D341Med (cell line): ENCODE data around the gene CDC42EP1.

ENCODE experiments used
- DNase-seq: peaks from one replicate; pipeline ENCODE4 v3.0.0; 2012; ENCODE audit warnings: low spot score

The CDC42EP1 gene

DNA sequence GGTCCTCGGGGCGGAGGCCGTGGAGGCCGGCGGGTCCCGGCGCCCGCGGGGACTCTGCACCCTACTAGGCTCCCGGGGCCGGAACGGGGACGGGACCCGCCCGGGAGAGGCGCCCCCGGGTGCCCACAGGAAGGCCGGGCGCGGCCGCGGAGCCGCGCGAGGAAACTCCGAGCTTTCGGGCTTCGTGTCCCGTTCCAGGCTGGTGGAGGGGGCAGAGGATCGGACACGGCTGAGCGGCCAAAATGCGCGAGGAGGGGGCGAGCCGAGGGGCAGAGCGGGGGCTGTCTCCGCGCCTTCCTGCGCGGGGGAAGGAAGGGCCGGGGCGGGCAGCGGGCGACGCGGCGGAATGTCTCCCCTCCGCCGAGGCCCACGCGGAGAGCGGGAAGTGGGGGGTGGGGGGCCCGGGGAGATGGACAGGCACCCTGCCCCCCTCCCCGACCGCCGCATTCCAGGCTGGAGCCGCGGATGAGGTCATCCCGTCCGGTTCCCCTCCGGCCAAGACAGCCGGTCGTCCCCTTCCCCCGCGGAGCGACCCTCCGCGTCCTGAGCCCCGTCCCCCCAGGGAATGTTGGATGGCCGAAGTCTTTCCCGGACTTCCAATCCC lies 430 bp downstream of the CDC42EP1 start:
- no peak for DNase-seq

- DNase-seq, result peak; percentile 84
Observed at GRCh38 chr22:37561212-37562048, 1.1 kb downstream of the CDC42EP1 start.

- no peak for DNase-seq
Observed at GRCh38 chr22:37562049-37562875, 2.0 kb downstream of the CDC42EP1 start.

- no peak for DNase-seq
Observed at GRCh38 chr22:37563153-37564081, 3.1 kb downstream of the CDC42EP1 start.

DNA sequence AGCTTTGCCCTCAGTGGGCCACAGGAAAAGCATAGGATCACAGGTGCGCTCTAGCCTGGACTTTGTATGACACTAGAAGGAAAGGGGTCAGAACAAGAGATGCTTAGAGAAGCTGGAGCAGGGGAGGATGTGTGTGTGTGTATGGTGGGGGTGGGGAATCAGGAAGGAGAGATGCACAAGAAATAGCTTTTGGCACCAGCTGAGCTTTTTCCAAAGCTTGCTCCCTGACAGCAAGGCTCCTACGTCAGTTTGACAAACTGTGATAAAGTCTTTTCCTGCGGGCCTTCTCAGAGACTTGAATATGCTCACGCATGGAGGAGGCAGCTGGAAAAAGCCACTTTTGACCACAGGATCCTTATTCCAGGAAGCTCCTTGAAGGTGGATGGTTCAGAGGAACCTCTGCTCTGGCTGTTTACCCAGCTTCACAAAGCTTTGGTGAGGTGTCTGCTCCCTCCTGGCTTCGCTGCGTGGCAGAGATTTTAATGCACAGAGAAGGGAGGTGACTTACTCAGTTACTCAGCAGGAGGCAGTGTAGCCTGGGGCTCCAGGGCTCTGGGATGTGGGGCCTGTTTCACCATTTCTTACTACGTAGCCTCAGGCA lies 3.9 kb downstream of the CDC42EP1 start:
- no peak for DNase-seq

GRCh38 chr22:37565830-37566229 lies 5.5 kb downstream of the CDC42EP1 start:
- no peak for DNase-seq

DNA sequence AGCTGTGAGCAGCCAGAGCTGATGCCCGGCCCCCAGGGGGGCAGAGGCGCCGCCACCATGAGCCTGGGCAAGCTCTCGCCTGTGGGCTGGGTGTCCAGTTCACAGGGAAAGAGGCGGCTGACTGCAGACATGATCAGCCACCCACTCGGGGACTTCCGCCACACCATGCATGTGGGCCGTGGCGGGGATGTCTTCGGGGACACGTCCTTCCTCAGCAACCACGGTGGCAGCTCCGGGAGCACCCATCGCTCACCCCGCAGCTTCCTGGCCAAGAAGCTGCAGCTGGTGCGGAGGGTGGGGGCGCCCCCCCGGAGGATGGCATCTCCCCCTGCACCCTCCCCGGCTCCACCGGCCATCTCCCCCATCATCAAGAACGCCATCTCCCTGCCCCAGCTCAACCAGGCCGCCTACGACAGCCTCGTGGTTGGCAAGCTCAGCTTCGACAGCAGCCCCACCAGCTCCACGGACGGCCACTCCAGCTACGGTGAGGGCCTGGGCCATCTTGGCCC lies 6.1 kb downstream of the CDC42EP1 start:
- no peak for DNase-seq

DNA sequence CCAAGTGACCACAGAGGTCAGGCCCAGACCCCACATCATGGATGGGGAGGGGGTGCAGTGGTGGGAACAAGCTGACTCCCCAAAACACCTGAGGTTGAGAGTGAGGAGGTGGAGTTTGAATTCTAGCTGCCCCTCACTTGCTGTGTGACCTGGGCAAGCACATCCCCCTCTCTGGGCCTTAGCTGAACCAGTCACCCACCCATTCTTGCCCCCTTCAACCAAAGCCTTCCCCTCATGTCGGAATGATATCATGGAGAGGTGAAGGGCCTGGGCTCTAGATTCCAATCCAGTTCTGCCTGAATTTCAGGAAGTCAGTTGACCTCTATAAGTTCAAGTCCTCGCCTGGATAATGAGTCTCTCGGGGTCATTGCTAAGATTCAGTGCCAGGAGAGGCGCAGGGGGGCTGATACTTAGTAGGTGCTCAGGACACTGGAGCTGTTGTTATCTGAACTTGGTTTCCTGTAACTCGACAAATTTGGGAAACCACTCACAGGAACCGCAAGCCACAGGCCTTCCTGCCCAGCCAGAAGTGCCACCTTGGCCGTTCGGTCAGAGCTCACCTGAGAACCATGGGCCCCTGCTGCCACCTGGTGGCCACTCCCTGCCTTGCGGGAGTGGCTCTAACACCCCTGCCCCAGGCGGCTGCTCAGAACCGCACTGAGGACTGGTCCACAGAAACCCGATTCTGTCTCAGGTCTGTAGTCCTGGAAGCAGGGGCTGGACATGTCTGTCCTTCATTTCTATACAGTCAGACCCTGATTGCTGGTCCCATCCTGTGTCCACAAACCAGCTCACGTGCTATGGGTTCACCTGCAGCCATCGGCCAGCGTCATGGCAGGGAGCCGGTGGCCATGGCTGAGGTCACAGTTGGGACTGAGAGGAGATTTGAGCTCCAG lies 6.9 kb downstream of the CDC42EP1 start:
- DNase-seq, result peak; percentile 89

- no peak for DNase-seq
Observed at GRCh38 chr22:37568012-37568411, 7.7 kb downstream of the CDC42EP1 start.

- DNase-seq, result no peak
Observed at GRCh38 chr22:37568448-37569008, 8.2 kb downstream of the CDC42EP1 start.

- DNase-seq, result no peak
Observed at GRCh38 chr22:37569009-37569920, 9.0 kb downstream of the CDC42EP1 start.

- no peak for DNase-seq
Observed at GRCh38 chr22:37569921-37570660, 9.8 kb downstream of the CDC42EP1 start.

GRCh38 chr22:37570661-37570976 lies 10.3 kb downstream of the CDC42EP1 start:
- no peak for DNase-seq

- DNase-seq, result no peak
Observed at GRCh38 chr22:37571258-37571991, 11.1 kb downstream of the CDC42EP1 start.

DNA sequence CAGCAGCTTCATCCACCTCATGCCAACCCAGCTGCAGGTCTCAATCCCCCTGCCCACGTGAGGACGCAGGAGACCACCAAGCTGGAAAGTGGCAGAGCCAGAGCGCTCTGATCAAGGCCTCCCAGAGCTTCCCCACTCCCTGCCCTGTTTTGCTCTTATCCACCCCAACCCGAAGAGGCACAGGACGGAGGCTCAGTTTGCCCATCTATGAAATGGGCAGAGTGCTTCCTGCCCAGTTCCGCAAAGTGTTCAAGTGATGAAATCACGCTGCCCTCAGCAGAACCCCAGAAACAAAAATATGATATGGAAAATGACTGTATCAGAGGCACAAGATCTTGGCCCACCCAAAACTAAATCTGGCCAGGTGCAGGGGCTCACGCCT lies 11.7 kb downstream of the CDC42EP1 start:
- no peak for DNase-seq

- DNase-seq, result no peak
Observed at GRCh38 chr22:37575490-37576003, 15.3 kb downstream of the CDC42EP1 start.

DNA sequence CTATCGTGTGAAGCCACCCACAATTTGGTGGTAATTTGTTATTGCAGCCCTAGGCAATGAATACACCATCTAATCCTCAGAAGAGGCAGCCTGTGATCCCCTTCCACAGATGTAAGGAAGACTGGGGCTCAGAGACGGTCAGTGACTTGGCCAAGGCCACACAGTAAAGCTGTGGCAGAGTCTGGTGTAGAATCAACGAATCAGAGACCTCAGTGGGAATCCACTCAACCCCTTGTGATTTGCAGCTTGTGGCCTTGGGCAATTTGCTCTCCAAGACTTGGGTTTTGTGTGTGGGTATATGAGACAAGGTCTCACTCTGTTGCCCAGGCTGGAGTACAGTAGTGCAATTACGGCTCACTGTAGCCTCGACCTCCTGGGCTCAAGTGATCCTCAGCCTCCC lies 17.7 kb downstream of the CDC42EP1 start:
- no peak for DNase-seq
